Fibroblast of lung (primary cell): ENCODE measurements around the gene AATF. TPM values are rescaled to one million over a fixed set of nuclear protein-coding genes. Genes with fewer than 3 reads are reported as not detected.

Experiments
- DNase-seq, 2 donors: peaks; one replicate each; pipeline versions ENCODE4 v3.0.0 to v3.0.0-alpha.2; 2010; ENCODE audit warnings: low read depth in 2 of 2
- H2AFZ ChIP-seq: 2 replicates; pipeline ENCODE4 v1.5.1; 2012; ENCODE audit warnings: low read length, control low read depth, inconsistent platforms
- H3K27ac ChIP-seq: 2 replicates; pipeline ENCODE4 v1.5.1; 2011; ENCODE audit warnings: low read length, control low read depth; ENCODE audit not compliant: insufficient read depth
- H3K27me3 ChIP-seq: 2 replicates; pipeline ENCODE4 v1.5.1; 2011; ENCODE audit warnings: mild to moderate bottlenecking, low read length; ENCODE audit not compliant: control insufficient read depth, insufficient read depth
- H3K36me3 ChIP-seq: 2 replicates; pipeline ENCODE4 v1.5.1; 2011; ENCODE audit warnings: low read length; ENCODE audit not compliant: control insufficient read depth, insufficient read depth
- H3K4me1 ChIP-seq: 2 replicates; pipeline ENCODE4 v1.5.1; 2011; ENCODE audit warnings: low read length; ENCODE audit not compliant: control insufficient read depth, insufficient read depth; ENCODE audit errors: extremely low read depth
- H3K4me2 ChIP-seq: 2 replicates; pipeline ENCODE4 v1.5.1; 2011; ENCODE audit warnings: low read length, control low read depth; ENCODE audit not compliant: insufficient read depth; ENCODE audit errors: extremely low read depth
- H3K4me3 ChIP-seq, 4 experiments: fragments of 200-600 bp in 1 of 4; sonication (generic) in 1 of 4; replicated peaks in 1 of 4; 2 replicates each; pipeline ENCODE4 v1.5.1; 2011 to 2016; ENCODE audit warnings: low read length in 4 of 4, low read depth in 3 of 4, mild to moderate bottlenecking in 3 of 4, control low read depth in 2 of 4, inconsistent platforms in 1 of 4, mixed read lengths in 1 of 4; ENCODE audit not compliant: insufficient read depth in 1 of 4; ENCODE audit errors: control extremely low read depth in 1 of 4
- H3K79me2 ChIP-seq: 2 replicates; pipeline ENCODE4 v1.5.1; 2012; ENCODE audit warnings: mild to moderate bottlenecking, low read length, inconsistent platforms; ENCODE audit not compliant: control insufficient read depth, insufficient read depth
- H3K9ac ChIP-seq: 2 replicates; pipeline ENCODE4 v1.5.1; 2011; ENCODE audit warnings: mild to moderate bottlenecking, low read length, control low read depth; ENCODE audit not compliant: insufficient read depth
- H3K9me3 ChIP-seq: 2 replicates; pipeline ENCODE4 v1.5.1; 2012; ENCODE audit warnings: low read depth, low read length; ENCODE audit not compliant: control insufficient read depth, insufficient read depth
- H4K20me1 ChIP-seq: 2 replicates; pipeline ENCODE4 v1.5.1; 2011; ENCODE audit warnings: low read length; ENCODE audit not compliant: control insufficient read depth, insufficient read depth; ENCODE audit errors: extremely low read depth
- EZH2 ChIP-seq: IDR thresholded peaks from 2 replicates; pipeline ENCODE4 v1.5.1; 2012; ENCODE audit warnings: low read length, control low read depth, mild to moderate bottlenecking; ENCODE audit errors: missing control alignments
- polyA plus RNA-seq, 2 donors: library from polyadenylated mRNA; depleted of rRNA in 1 of 2; stranded (reverse) in 1 of 2; unstranded in 1 of 2; fragments of >200 nt; gene quantifications; 2 replicates each; pipeline ENCODE4 v1.2.1, GENCODE V29; 2011 to 2012; ENCODE audit warnings: missing spikeins in 1 of 2
- total RNA-seq: library from RNA; depleted of rRNA; stranded (reverse); fragments of >200 nt; gene quantifications from 2 replicates; pipeline ENCODE4 v1.2.1, GENCODE V29; 2014
- TF ChIP-seq, protein P1 (sequence below), 2 donors: IDR thresholded peaks in 1 of 2; conservative IDR thresholded peaks in 1 of 2; 1 replicate in 1 of 2; 2 replicates in 1 of 2; pipeline ENCODE4 v1.5.1; 2011 to 2012; ENCODE audit warnings: low read length in 2 of 2, control low read depth in 1 of 2, inconsistent platforms in 1 of 2, low read depth in 1 of 2, mild to moderate bottlenecking in 1 of 2

The AATF gene
- total and polyA plus RNA-seq, 2 donors (not counting 1 experiment from before 2014, with no cell fraction given), result 11.9 to 30.7 TPM

DNA sequence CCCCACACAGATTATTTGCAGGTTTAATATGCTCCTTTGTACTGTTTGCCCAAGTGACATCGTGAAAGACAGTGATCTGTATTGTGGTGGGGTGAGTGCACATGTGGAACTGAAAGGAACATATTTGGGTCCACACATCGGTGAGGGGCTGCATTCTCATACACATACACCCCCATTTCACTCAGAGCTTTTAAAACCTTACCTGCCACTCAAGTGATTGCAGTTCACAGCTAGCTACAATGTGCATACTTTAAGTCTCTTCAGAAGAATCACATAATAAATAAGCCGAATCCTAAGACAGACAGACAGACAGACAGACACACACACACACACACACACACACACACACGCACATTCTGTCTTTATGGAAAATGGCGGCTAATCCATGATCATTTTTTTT, 102.6 kb downstream of the AATF start:
- DNase-seq, result no peak
- H3K4me2 ChIP-seq, result no peak overlapping the region
- no peak overlapping the region for H2AFZ ChIP-seq
- no peaks in the 10 kb centered on the region for H3K9me3 ChIP-seq
- no peak overlapping the region for H3K4me3 ChIP-seq
- no peak overlapping the region for H3K9ac ChIP-seq
- no peaks in the 10 kb centered on the region for H3K27me3 ChIP-seq
- H3K36me3 ChIP-seq, result no peaks in the 10 kb centered on the region
- no peak overlapping the region for H3K27ac ChIP-seq
- no peaks in the 10 kb centered on the region for H4K20me1 ChIP-seq
- TF ChIP-seq, protein P1, sequence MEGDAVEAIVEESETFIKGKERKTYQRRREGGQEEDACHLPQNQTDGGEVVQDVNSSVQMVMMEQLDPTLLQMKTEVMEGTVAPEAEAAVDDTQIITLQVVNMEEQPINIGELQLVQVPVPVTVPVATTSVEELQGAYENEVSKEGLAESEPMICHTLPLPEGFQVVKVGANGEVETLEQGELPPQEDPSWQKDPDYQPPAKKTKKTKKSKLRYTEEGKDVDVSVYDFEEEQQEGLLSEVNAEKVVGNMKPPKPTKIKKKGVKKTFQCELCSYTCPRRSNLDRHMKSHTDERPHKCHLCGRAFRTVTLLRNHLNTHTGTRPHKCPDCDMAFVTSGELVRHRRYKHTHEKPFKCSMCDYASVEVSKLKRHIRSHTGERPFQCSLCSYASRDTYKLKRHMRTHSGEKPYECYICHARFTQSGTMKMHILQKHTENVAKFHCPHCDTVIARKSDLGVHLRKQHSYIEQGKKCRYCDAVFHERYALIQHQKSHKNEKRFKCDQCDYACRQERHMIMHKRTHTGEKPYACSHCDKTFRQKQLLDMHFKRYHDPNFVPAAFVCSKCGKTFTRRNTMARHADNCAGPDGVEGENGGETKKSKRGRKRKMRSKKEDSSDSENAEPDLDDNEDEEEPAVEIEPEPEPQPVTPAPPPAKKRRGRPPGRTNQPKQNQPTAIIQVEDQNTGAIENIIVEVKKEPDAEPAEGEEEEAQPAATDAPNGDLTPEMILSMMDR (conservative IDR thresholded peaks at IDR 0.05 in 1 of 2, IDR thresholded peaks at IDR 0.05 in 1 of 2; ENCODE audit: low read depth in 1 of 2, low read length in 2 of 2), result no peak
- no peak for TF ChIP-seq EZH2
- H3K79me2 ChIP-seq, result no peaks in the 10 kb centered on the region
- no peaks in the 10 kb centered on the region for H3K4me1 ChIP-seq

DNA sequence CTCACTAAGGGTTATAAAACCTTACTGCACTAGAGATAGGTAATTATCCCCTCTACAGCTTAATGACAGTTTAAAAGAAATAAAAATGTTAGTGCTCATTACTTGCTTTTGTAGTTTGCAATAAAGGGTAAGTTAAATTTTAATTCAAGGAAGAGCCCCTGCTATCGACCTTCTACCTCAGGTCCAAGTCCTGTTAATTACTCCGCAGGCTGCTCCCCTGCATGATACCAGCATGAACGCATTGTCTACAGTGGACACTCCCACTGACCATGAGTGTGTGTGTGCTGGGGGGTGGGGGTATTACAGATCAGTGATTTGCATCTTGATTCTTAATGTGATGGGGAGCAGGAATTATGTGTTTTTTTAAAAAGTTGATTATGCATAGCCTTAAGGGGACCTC, 103.1 kb downstream of the AATF start:
- no peaks in the 10 kb centered on the region for H3K9me3 ChIP-seq
- no peak for DNase-seq
- no peaks in the 10 kb centered on the region for H3K36me3 ChIP-seq
- H3K79me2 ChIP-seq, result no peaks in the 10 kb centered on the region
- H2AFZ ChIP-seq, result no peak overlapping the region
- no peaks in the 10 kb centered on the region for H4K20me1 ChIP-seq
- no peak for TF ChIP-seq EZH2
- TF ChIP-seq, protein P1 (conservative IDR thresholded peaks at IDR 0.05 in 1 of 2, IDR thresholded peaks at IDR 0.05 in 1 of 2; ENCODE audit: low read depth in 1 of 2, low read length in 2 of 2), result no peak
- H3K4me1 ChIP-seq, result no peaks in the 10 kb centered on the region
- H3K9ac ChIP-seq, result no peak overlapping the region
- no peak overlapping the region for H3K4me3 ChIP-seq
- no peaks in the 10 kb centered on the region for H3K27me3 ChIP-seq
- no peak overlapping the region for H3K27ac ChIP-seq
- H3K4me2 ChIP-seq, result no peak overlapping the region

DNA sequence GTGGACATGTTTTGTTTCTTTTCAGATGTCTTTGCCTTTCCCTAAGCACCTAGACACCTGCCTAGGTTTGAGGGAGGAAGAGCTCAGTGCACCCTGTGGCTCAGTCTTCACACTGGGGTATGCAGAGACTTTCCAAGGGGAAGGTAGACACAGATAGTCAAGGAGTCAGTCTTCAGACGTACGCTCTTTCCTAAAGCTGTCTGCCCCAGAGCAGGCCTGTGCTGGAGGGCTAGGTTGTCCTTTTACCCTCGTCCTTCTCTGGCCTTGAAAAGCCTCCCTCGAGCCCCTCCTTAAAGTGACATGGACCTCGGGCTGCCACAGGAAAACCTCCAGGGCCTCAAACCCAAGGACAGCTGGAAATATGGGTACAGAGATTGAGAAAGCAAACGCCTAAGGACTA, 103.7 kb downstream of the AATF start:
- H3K27ac ChIP-seq, result no peak overlapping the region
- H3K4me3 ChIP-seq, result no peak overlapping the region
- no peak for TF ChIP-seq EZH2
- TF ChIP-seq, protein P1 (conservative IDR thresholded peaks at IDR 0.05 in 1 of 2, IDR thresholded peaks at IDR 0.05 in 1 of 2; ENCODE audit: low read depth in 1 of 2, low read length in 2 of 2), result no peak
- no peak overlapping the region for H2AFZ ChIP-seq
- no peaks in the 10 kb centered on the region for H3K9me3 ChIP-seq
- H3K4me1 ChIP-seq, result no peaks in the 10 kb centered on the region
- DNase-seq, result no peak
- H4K20me1 ChIP-seq, result no peaks in the 10 kb centered on the region
- H3K79me2 ChIP-seq, result no peaks in the 10 kb centered on the region
- H3K9ac ChIP-seq, result no peak overlapping the region
- no peaks in the 10 kb centered on the region for H3K27me3 ChIP-seq
- no peaks in the 10 kb centered on the region for H3K36me3 ChIP-seq
- H3K4me2 ChIP-seq, result no peak overlapping the region
